Lower lobe of right lung (tissue), 2 donors: ENCODE data around the gene VIPR2. TPM values are rescaled to one million over a fixed set of nuclear protein-coding genes. Genes with fewer than 3 reads are reported as not detected.
"Not testable (repeated sequence)": the region's sequence is repeated elsewhere in the genome, so short reads cannot be mapped to it uniquely, and the experiment has no call there.

ENCODE experiments used
- ATAC-seq, 2 donors: fragments of 200-7000 bp; cut with Tn5 transposase; one replicate each; pipeline ENCODE4 v1.9.1; 2020 to 2022; ENCODE audit warnings: mild to moderate bottlenecking in 2 of 2, moderate library complexity in 2 of 2
- DNase-seq: peaks from one replicate; pipeline ENCODE4 v3.0.0-alpha.2; 2020
- H3K27ac ChIP-seq: fragments of 200-600 bp; one replicate; pipeline ENCODE4 v1.8.0; 2022
- H3K27me3 ChIP-seq: fragments of 200-600 bp; one replicate; pipeline ENCODE4 v1.8.0; 2022; ENCODE audit warnings: low read depth
- H3K36me3 ChIP-seq: fragments of 200-600 bp; one replicate; pipeline ENCODE4 v1.8.0; 2022; ENCODE audit warnings: mild to moderate bottlenecking
- H3K4me1 ChIP-seq: fragments of 200-600 bp; one replicate; pipeline ENCODE4 v1.8.0; 2022
- H3K4me3 ChIP-seq: fragments of 200-600 bp; one replicate; pipeline ENCODE4 v1.8.0; 2022; ENCODE audit warnings: mild to moderate bottlenecking
- H3K9me3 ChIP-seq: fragments of 200-600 bp; one replicate; pipeline ENCODE4 v1.8.0; 2022
- CTCF ChIP-seq: fragments of 200-600 bp; IDR thresholded peaks from one replicate; pipeline ENCODE4 v1.8.0; 2022; ENCODE audit warnings: antibody characterized with exemption, mild to moderate bottlenecking
- intact Hi-C: fragments of 100-400 bp; cut with DNase I; formaldehyde crosslinking; loops from one replicate; pipeline ENCODE4 v1.11.0; 2022
- total RNA-seq: library from RNA; stranded (reverse); fragmentation: NEBNext Ultra II Directional; extraction: Animal tissue kit (Norgen Biotek cat#: 25700); gene quantifications from one replicate; pipeline ENCODE4 v1.2.1, GENCODE V29; 2021
- donor health status: DM: no; HTN: yes; CAD: no; lungs with severe emphysema.

The VIPR2 gene
- total RNA-seq, 1 donor from 2014 or later, result 0.80 TPM

- no peaks in the 10 kb centered on the region for H3K4me1 ChIP-seq
- no peaks in the 10 kb centered on the region for H3K27me3 ChIP-seq
- no peaks in the 10 kb centered on the region for H3K9me3 ChIP-seq
- TF ChIP-seq CTCF, result no peak
- no peak overlapping the region for H3K27ac ChIP-seq
- no peaks in the 10 kb centered on the region for H3K36me3 ChIP-seq
- ATAC-seq (peak in 1 of 2 donors; percentile 27), DNase-seq (no peak)
- intact Hi-C loops, result no loop called here
- no peak overlapping the region for H3K4me3 ChIP-seq
Measured at GRCh38 chr7:159006610-159007130, 138.0 kb downstream of the VIPR2 start.

- H3K4me3 ChIP-seq, H3K27me3 ChIP-seq, H3K4me1 ChIP-seq, H3K27ac ChIP-seq, H3K36me3 ChIP-seq, intact Hi-C loops, H3K9me3 ChIP-seq, DNase-seq, ATAC-seq: not testable (repeated sequence)
Measured at GRCh38 chr7:159006022-159006609, 138.6 kb downstream of the VIPR2 start.

GRCh38 chr7:159005618-159006017 lies 139.0 kb downstream of the VIPR2 start:
- no peaks in the 10 kb centered on the region for H3K4me1 ChIP-seq
- H3K4me3 ChIP-seq, result no peak overlapping the region
- H3K9me3 ChIP-seq, result no peaks in the 10 kb centered on the region
- no peak overlapping the region for H3K27ac ChIP-seq
- intact Hi-C loops, result no loop called here
- TF ChIP-seq CTCF, result no peak
- H3K27me3 ChIP-seq, result no peaks in the 10 kb centered on the region
- H3K36me3 ChIP-seq, result no peaks in the 10 kb centered on the region
- ATAC-seq (no peak), DNase-seq (no peak)

GRCh38 chr7:159004411-159004810 lies 140.3 kb downstream of the VIPR2 start:
- no peak for TF ChIP-seq CTCF
- ATAC-seq (no peak), DNase-seq (no peak)
- intact Hi-C loops, result no loop called here
- no peak overlapping the region for H3K27ac ChIP-seq
- no peaks in the 10 kb centered on the region for H3K27me3 ChIP-seq
- no peaks in the 10 kb centered on the region for H3K9me3 ChIP-seq
- H3K36me3 ChIP-seq, result no peaks in the 10 kb centered on the region
- no peak overlapping the region for H3K4me3 ChIP-seq
- H3K4me1 ChIP-seq, result no peaks in the 10 kb centered on the region

DNA sequence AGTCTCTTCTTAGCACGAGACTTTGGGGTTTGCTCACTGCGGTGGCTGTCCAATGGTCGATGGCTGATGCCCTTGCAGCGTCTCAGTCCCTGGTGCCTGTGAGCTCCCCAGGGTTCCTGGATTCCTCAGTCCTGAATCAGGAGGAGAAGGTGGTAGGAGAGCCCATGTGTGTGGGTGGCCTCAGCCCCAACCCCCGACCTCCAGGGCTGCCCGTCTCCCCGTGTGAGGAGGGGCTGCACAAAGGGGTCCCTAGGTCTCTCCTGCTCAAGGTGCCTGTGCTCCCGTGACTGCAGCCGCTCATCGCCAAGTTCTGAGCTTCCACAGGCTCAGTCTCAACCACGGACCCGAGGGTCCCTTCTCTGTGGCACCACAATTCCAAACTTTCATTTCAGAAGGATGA lies 142.9 kb downstream of the VIPR2 start:
- Histone ChIP-seq H3K4me3 (no peak overlapping the region), H3K27me3 (peaks cover 8% of the 10 kb centered on the region), H3K4me1 (no peaks in the 10 kb centered on the region), H3K36me3 (no peaks in the 10 kb centered on the region), H3K9me3 (no peaks in the 10 kb centered on the region), H3K27ac (no peak overlapping the region)
- intact Hi-C loops, result no loop called here
- no peak for ATAC-seq
- TF ChIP-seq CTCF, result no peak
- DNase-seq, result no peak

- H3K36me3 ChIP-seq, result no peaks in the 10 kb centered on the region
- no peaks in the 10 kb centered on the region for H3K9me3 ChIP-seq
- TF ChIP-seq CTCF, result no peak
- DNase-seq, result no peak
- H3K4me1 ChIP-seq, result no peaks in the 10 kb centered on the region
- H3K4me3 ChIP-seq, result no peak overlapping the region
- H3K27me3 ChIP-seq, result peaks cover 16% of the 10 kb centered on the region
- intact Hi-C loops, result no loop called here
- no peak overlapping the region for H3K27ac ChIP-seq
- ATAC-seq, result no peak
Measured at GRCh38 chr7:159000859-159001435, 143.7 kb downstream of the VIPR2 start.
